Ishikawa (cell line): ENCODE measurements around the gene CHAC1.
A peak's percentile ranks its signal among the peaks of the same experiment; 100 is the strongest.

Experiments
- CEBPB ChIP-seq: IDR thresholded peaks from 2 replicates; pipeline ENCODE4 v1.6.1; 2012
- CREB1 ChIP-seq: IDR thresholded peaks from 2 replicates; pipeline ENCODE4 v1.6.1; 2012; ENCODE audit warnings: low read depth
- EGR1 ChIP-seq: IDR thresholded peaks from 2 replicates; pipeline ENCODE4 v1.6.1; 2012
- EP300 ChIP-seq: IDR thresholded peaks from 2 replicates; pipeline ENCODE4 v1.6.1; 2012; ENCODE audit warnings: borderline replicate concordance
- FOXM1 ChIP-seq: IDR thresholded peaks from 2 replicates; pipeline ENCODE4 v1.6.1; 2012; ENCODE audit warnings: low read depth, borderline replicate concordance
- MAX ChIP-seq: IDR thresholded peaks from 2 replicates; pipeline ENCODE4 v1.6.1; 2012
- NFIC ChIP-seq: IDR thresholded peaks from 2 replicates; pipeline ENCODE4 v1.6.1; 2012
- RAD21 ChIP-seq: IDR thresholded peaks from 2 replicates; pipeline ENCODE4 v1.6.1; 2012; ENCODE audit warnings: low read depth
- TAF1 ChIP-seq: IDR thresholded peaks from 2 replicates; pipeline ENCODE4 v1.6.1; 2012; ENCODE audit warnings: low read depth, mild to moderate bottlenecking
- TCF12 ChIP-seq: IDR thresholded peaks from 2 replicates; pipeline ENCODE4 v1.6.1; 2012; ENCODE audit warnings: low read depth
- TEAD4 ChIP-seq: IDR thresholded peaks from 2 replicates; pipeline ENCODE4 v1.6.1; 2012
- USF1 ChIP-seq: IDR thresholded peaks from 2 replicates; pipeline ENCODE4 v1.6.1; 2012
- YY1 ChIP-seq: IDR thresholded peaks from 2 replicates; pipeline ENCODE4 v1.6.1; 2012; ENCODE audit warnings: low read depth
- ZBTB7A ChIP-seq: IDR thresholded peaks from 2 replicates; pipeline ENCODE4 v1.6.1; 2012; ENCODE audit warnings: low read depth
- TF ChIP-seq, protein P1 (sequence below): IDR thresholded peaks from 2 replicates; pipeline ENCODE4 v1.6.1; 2012; ENCODE audit warnings: low read depth, mild to moderate bottlenecking

Gene CHAC1

DNA sequence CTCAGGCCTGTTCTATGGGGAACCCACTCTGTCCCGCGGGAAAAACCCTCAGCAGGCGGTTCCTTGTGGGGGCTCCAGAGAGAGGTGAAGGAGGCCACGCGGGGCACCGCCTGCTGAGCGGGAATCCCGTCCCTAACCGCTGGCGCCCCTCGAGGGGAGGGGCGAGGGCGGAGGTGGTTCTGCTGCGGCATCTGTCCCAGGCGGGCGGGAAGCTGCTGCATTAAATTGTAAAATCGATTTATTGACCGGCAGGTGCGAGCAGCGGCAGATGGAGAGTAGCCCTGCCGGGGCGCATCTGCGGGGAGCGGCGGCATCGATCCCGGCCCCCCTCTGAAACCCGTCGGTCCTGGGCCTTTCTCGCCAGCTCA is 27.8 kb upstream of the CHAC1 start:
- TF ChIP-seq MAX: no peak
- no peak for TF ChIP-seq YY1
- TF ChIP-seq CREB1: no peak
- no peak for TF ChIP-seq EGR1
- no peak for TF ChIP-seq ZBTB7A
- no peak for TF ChIP-seq RAD21
- no peak for TF ChIP-seq TAF1

- TF ChIP-seq RAD21 (no peak), MAX (peak; percentile 97), USF1 (peak; percentile 63; the same call in 1 of the 2 replicates), EP300 (no peak), ZBTB7A (no peak), TCF12 (no peak; the same call in 1 of the 2 replicates), CREB1 (no peak), NFIC (peak; percentile 51; the same call in 1 of the 2 replicates), FOXM1 (no peak), EGR1 (no peak)
Observed at GRCh38 chr15:40925863-40926658, 27.2 kb upstream of the CHAC1 start.

GRCh38 chr15:40926659-40927494 is 26.4 kb upstream of the CHAC1 start:
- TF ChIP-seq TAF1 (no peak), MAX (no peak), TEAD4 (no peak), ZBTB7A (no peak), TCF12 (no peak), NFIC (no peak), USF1 (no peak), CEBPB (no peak), EP300 (no peak), FOXM1 (no peak)
- TF ChIP-seq, protein P1, sequence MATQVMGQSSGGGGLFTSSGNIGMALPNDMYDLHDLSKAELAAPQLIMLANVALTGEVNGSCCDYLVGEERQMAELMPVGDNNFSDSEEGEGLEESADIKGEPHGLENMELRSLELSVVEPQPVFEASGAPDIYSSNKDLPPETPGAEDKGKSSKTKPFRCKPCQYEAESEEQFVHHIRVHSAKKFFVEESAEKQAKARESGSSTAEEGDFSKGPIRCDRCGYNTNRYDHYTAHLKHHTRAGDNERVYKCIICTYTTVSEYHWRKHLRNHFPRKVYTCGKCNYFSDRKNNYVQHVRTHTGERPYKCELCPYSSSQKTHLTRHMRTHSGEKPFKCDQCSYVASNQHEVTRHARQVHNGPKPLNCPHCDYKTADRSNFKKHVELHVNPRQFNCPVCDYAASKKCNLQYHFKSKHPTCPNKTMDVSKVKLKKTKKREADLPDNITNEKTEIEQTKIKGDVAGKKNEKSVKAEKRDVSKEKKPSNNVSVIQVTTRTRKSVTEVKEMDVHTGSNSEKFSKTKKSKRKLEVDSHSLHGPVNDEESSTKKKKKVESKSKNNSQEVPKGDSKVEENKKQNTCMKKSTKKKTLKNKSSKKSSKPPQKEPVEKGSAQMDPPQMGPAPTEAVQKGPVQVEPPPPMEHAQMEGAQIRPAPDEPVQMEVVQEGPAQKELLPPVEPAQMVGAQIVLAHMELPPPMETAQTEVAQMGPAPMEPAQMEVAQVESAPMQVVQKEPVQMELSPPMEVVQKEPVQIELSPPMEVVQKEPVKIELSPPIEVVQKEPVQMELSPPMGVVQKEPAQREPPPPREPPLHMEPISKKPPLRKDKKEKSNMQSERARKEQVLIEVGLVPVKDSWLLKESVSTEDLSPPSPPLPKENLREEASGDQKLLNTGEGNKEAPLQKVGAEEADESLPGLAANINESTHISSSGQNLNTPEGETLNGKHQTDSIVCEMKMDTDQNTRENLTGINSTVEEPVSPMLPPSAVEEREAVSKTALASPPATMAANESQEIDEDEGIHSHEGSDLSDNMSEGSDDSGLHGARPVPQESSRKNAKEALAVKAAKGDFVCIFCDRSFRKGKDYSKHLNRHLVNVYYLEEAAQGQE: no peak

GRCh38 chr15:40927495-40927872 is 25.8 kb upstream of the CHAC1 start:
- no peak for TF ChIP-seq CREB1
- no peak for TF ChIP-seq MAX

DNA sequence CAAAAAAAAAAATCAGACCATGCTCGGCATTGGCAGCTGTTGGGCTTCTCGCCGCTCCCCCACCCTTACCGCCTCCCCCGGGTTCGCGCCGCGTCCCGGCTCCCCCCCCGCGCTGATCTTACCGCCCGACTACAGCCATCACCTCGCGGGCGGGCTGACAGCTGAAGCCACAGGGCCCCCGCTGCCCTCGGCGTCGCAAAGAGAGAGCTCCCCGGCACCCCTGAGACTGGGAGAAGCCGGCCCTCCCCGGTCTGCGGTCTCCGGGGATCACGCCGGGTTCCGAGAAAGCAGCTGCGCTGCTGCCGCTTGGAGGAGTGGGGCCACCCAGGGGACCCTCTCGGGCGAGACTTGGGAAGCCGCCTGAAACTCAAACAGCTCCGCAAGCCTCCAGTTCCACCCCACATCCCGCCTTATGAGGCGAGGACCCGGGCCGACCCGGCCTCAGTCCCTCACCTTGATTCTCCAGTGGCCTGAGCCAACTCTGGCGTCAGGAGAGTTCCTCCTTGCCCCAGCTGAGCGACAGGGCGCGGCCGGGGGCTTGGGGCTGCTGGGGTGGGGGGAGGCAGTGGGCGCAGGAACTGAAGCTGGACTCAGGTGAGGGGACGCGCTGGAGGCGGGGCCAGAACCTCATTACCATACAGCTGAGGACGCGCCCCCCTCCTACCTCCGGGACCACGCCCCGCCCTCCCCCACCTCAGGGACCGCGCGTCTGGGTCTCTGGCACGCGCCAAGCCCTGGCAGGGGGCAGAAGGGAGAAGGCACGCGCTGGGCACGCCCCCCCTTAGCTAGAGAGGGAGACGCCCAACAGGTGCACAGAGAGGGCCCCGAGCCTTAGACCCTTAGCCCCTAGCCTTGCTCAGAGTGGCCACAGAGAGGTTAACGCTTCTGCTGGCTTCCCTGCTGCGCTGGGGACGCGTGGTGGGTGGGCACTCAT is 25.1 kb upstream of the CHAC1 start:
- TF ChIP-seq RAD21 (no peak), EP300 (no peak), CREB1 (no peak), FOXM1 (no peak), NFIC (peak; percentile 58), EGR1 (no peak), YY1 (no peak), TEAD4 (0 out of 2 replicates have a peak, but pooled peaks have one; percentile 31), ZBTB7A (peak; percentile 62), TCF12 (peak; percentile 77; the same call in 1 of the 2 replicates), CEBPB (no peak), MAX (peak; percentile 46; the same call in 1 of the 2 replicates), USF1 (no peak), TAF1 (no peak)
- TF ChIP-seq, protein P1: no peak
